Hematopoietic multipotent progenitor cell treated with erythropoietin and hydrocortisone succinate and interleukin-3 and kit ligand, for 8 days (in vitro differentiated cells): ENCODE data around the gene SNX8.
"Not testable (repeated sequence)": the region's sequence is repeated elsewhere in the genome, so short reads cannot be mapped to it uniquely, and the experiment has no call there.

ENCODE experiments used
- DNase-seq: peaks from one replicate; pipeline ENCODE4 v3.0.0-alpha.2; 2015

The SNX8 gene

GRCh38 chr7:2289111-2289586, 25.1 kb downstream of the SNX8 start:
- DNase-seq = no peak

- DNase-seq = no peak
Observed at GRCh38 chr7:2288503-2288902, 25.7 kb downstream of the SNX8 start.

GRCh38 chr7:2287745-2288144, 26.5 kb downstream of the SNX8 start:
- DNase-seq = no peak

GRCh38 chr7:2283074-2283473, 31.2 kb downstream of the SNX8 start:
- DNase-seq = no peak

- no peak for DNase-seq
Observed at GRCh38 chr7:2282185-2282751, 32.0 kb downstream of the SNX8 start.

- DNase-seq = no peak
Observed at GRCh38 chr7:2281541-2281940, 32.7 kb downstream of the SNX8 start.

GRCh38 chr7:2280424-2280823, 33.8 kb downstream of the SNX8 start:
- DNase-seq = no peak

- no peak for DNase-seq
Observed at GRCh38 chr7:2279896-2280295, 34.3 kb downstream of the SNX8 start.

- no peak for DNase-seq
Observed at GRCh38 chr7:2278026-2278425, 36.2 kb downstream of the SNX8 start.

GRCh38 chr7:2276107-2276506, 38.1 kb downstream of the SNX8 start:
- DNase-seq = no peak

GRCh38 chr7:2275101-2275500, 39.1 kb downstream of the SNX8 start:
- no peak for DNase-seq

GRCh38 chr7:2274666-2275065, 39.6 kb downstream of the SNX8 start:
- DNase-seq = no peak

GRCh38 chr7:2273866-2274265, 40.4 kb downstream of the SNX8 start:
- no peak for DNase-seq

- no peak for DNase-seq
Observed at GRCh38 chr7:2272031-2272430, 42.2 kb downstream of the SNX8 start.

- DNase-seq = no peak
Observed at GRCh38 chr7:2271273-2272026, 42.8 kb downstream of the SNX8 start.

- no peak for DNase-seq
Observed at GRCh38 chr7:2270495-2270894, 43.7 kb downstream of the SNX8 start.

- no peak for DNase-seq
Observed at GRCh38 chr7:2269991-2270460, 44.2 kb downstream of the SNX8 start.

- DNase-seq = not testable (repeated sequence)
Observed at GRCh38 chr7:2269089-2269990, 44.9 kb downstream of the SNX8 start.

GRCh38 chr7:2266911-2267310, 47.3 kb downstream of the SNX8 start:
- no peak for DNase-seq

GRCh38 chr7:2264158-2264557, 50.1 kb downstream of the SNX8 start:
- DNase-seq = no peak

GRCh38 chr7:2263176-2263575, 51.1 kb downstream of the SNX8 start:
- no peak for DNase-seq

GRCh38 chr7:2261611-2262010, 52.6 kb downstream of the SNX8 start:
- no peak for DNase-seq

- DNase-seq = no peak
Observed at GRCh38 chr7:2260820-2261219, 53.4 kb downstream of the SNX8 start.

GRCh38 chr7:2259480-2259879, 54.8 kb downstream of the SNX8 start:
- DNase-seq = no peak
